Superior temporal gyrus (tissue), 1 donor: Measurements from ENCODE around the gene SLC34A3.

Experiments
- DNase-seq: peaks from one replicate; pipeline ENCODE4 v3.0.0-alpha.2; 2016; ENCODE audit errors: extremely low spot score

Gene SLC34A3

DNA sequence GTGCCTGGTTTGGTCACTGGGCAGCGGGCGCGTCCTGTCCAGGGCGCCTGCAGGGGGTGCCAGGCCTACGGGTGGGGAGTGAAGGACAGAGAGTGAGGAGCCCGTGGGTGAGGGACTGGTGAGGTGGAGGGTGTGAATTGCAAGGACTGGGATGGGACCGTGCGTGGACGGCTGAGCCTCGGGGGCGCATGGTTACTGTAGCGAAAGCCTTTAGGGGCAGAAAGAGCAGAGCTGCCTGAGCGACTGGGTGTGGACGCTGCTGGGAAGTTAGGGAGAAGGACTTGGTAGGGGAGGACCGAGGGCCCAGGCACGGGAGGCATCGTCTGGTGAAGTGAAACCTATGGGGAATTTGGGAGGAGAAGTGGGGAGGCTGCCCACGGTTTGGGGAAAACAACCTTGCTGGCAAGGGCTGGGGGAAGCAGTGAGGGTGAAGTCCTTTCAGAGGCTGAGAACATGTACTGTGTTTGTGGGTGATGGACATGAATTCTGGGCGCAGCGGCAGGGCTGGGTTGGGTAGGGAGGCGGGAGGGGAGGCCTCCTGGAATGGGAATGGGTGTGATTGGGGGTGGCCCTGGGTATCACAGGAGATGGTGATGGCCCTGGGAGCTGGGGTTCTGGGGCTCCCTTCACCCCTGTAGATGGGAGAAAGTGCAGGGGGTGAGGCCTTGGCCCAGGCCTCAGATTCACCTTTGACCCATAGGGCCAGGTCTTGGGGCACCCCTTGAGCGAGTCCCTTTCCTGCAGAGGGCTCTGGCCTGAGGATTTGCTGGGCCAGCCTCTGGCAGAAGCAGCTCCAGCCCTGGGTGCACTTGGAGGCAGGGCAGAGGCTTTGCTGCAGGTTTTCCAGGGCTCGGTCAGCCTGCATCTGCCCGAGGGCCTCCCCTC lies 45.1 kb downstream of the SLC34A3 start:
- no peak for DNase-seq

DNA sequence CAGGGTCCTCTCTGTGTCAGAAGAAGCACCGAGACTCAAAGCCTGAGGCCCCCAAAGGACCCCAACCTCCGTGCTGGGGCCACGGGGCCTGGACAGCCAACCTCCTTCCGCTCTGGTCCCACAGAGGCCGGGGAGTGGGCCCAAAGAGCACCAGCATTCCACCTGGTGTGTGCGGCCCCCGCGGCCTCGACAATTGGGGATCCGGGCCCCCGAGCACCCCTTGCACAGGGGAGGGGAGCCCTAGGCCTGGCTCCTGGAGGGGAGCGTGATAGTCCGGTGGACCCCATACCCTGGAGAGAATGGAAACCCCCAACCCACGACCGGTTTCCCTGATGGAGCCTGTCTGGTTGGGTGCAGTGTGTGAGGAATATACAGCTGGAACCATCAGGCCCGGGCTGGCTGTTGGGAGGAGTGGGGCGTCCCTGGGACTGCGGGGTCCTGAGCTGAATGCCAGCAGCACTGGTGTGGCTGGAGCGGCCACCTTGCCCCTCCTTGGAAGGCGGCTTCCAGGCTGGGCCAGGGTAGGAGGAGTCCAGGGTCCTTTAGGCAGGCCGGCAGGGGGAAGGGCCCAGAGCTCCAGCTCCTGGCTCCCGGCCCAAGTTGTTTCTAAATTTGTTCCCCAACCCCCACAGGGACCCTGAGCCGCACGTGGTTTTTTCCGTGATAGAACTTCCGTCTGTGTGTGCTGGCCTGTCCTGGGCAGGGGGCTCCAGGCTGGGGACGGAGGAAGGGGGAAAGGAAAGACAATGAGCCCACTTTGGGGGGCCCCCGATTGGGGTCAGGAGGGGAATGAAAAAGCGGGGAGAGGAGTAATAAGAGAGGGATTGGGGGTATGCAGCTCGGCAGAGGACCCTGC lies 46.0 kb downstream of the SLC34A3 start:
- no peak for DNase-seq

DNA sequence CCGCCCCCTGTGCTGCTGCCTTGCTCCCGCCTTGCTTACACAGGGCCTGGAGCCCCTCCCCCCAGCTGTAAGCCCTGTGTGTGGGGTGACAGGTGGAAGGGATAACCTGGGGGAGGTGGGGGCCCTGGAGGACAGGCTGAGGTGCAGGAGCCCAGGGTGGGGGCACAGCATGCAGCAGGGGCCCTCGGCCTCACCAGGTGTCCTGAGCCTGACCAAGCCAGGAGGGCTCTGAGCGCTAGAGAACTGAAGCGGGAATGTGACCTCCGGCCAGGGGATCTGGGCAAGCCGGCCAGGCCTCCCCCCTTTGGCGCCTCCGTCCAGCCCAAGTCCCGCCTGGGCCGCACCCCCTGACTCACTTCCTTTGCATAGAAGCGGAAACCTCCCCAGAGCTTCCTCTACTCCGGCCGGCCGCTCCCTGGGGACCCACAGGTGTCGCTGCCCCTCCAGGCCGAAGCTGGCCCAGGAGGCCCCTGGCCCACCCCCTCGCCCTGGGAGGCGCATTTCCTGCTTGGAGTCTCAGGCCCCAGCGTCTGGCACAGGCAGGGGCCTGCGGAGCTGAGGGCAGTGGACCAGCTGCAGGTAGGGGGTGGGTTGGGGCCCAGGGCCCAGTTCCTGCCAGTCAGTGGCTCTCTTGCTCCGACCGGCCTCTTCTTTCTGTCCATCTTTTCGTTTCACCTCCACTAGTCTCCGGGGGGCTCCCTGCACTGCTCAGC lies 46.8 kb downstream of the SLC34A3 start, which contains the start of gene TOR4A:
Gene TOR4A (plus strand): TSS at position 398 of the 713 bp plus-strand sequence. CDS start 964 bp downstream, outside the sequence.
- DNase-seq: no peak

DNA sequence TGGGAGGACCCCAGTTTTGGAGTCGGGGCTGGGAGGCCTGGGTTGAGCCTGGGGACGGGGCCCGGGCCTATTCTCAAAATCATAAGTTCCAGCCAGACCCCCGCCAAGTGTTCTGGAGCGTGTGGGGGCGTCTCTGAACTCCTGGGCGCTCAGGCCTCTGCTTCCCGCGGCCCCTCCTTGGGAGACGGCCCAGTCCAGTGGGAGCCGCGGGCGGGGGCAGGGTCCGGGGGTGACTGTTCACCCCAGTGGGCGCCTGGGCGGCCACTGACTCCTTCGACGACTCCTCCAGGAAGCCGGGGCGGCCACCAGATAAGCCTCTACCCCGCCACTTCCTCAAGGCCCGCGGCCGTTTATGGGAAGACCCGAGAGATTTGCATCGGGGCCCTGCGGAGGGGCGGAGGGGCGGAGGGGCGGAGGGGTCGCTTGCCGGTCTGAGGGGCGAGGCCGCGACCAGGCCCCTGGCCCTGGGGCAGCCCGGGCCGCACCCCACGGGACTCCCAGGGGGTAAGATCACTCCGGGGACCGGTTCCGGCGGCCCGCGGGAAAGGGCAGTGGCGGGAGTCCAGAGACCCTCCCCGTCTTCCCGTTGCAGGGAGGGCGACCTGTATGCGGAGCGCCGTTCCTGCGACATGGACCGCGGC lies 47.5 kb downstream of the SLC34A3 start:
- DNase-seq: no peak

DNA sequence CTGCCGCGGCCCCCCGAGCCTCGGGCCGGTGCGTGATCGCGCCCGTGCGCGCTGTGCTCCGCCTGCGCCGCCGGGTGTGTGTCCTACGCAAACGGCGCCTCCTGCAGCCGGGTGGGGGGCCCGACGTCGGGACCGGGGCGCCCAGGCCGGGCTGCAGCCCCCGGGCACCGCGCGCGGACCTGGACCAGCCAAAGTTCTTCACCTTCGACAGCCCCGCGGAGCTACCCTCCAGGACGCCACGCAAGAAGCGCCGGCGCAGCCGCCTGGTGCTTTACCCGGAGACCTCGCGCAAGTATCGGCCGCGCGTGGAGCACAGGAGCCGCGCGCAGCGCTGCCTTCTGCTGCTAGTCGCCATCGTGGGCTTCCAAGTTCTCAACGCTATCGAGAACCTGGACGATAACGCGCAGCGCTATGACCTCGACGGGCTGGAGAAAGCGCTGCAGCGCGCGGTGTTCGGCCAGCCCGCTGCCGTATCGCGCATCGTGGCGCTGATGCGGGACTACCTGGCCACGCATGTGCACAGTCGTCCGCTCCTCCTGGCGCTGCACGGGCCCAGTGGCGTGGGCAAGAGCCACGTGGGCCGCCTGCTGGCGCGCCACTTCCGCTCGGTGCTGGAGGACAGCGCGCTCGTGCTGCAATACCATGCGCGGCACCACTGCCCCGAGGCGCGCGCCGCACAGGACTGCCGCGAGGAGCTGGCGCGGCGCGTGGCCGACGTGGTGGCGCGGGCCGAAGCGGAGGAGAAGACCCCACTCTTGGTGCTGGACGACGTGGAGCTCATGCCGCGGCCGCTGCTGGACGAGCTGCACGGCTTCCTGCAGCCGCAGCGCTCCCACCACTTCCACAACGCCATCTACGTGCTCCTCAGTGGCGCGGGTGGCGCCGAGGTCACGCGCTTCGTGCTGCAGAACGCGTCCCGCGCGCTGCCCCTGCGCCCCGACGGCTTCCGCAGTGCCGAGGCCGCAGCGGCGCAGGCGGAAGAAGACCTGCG lies 48.3 kb downstream of the SLC34A3 start:
- DNase-seq: no peak

DNA sequence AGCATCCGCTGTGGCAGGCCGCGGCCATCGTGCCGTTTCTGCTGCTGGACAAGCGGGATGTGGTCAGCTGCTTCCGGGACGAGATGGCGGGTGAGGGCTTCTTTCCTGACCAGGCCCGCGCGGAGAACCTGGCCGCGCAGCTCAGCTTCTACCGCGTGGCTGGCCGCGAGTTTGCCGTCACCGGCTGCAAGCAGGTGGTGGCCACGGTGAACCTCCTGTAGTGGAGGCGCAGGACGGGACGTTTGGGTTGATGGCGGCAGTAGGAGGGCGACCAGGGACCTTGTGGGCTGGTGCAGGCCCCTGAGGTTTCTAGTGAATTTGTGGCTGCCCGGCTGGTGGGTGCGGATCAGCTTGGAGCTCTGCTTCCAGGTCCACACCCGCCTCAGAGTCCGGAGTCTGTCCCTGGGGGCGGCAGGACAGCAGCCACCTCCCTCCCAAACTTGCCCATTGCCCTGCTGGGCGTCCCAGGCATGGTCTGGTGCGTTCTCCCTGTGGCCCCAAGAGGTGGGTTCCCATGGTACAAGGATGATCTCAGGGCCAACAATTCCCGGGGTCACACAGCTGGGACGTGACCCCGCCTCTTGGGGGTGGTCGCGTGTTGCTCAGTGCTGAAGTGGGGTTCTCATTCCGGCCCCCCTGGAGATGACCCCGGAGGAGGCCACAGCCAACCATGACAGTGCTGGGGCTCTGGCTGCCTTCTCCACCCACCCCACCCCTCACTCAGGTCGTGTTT lies 49.2 kb downstream of the SLC34A3 start:
- DNase-seq: no peak

DNA sequence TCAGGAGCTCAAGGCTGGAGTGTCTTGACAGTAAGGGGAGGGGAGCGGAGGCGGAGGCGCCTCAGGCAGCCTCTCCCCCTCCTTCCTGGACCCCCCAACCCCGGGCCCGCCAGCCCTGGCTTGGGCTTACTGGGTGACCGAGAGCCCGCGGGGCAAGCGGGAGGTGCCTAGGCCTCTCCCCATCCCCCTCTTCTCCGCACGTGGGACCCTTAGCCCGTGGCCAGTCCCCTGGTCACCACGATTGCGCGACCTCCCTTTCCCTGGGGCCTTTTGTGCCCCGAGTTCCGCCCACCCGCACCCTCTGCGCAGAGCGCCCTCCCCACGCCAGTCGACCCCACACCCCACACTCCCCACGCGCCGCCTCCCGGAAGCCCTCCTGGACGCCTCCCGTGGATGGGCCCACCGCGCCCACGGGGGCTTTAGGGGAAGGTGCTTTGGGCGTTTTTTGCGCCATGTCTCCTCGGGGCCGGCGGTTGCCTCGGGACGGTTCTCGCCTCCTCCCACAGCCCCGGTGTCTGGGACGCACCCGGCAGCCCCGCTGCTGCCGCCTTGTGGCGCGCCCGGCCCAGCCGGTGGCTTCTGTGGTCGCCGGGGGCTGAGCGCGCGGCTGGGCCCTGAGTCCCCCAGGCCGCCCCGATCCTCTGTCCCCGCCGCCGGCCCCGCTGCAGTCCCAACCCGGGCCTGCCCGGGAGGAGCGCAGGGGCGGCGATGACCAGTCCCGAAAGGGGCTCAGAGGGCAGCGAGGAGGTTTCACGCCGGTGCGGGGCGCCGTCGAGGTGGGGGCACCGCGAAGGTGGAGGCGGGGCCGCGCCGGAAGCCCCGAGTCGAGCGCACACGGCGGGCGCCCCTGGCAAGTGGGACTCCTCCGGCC lies 50.0 kb downstream of the SLC34A3 start:
- no peak for DNase-seq

DNA sequence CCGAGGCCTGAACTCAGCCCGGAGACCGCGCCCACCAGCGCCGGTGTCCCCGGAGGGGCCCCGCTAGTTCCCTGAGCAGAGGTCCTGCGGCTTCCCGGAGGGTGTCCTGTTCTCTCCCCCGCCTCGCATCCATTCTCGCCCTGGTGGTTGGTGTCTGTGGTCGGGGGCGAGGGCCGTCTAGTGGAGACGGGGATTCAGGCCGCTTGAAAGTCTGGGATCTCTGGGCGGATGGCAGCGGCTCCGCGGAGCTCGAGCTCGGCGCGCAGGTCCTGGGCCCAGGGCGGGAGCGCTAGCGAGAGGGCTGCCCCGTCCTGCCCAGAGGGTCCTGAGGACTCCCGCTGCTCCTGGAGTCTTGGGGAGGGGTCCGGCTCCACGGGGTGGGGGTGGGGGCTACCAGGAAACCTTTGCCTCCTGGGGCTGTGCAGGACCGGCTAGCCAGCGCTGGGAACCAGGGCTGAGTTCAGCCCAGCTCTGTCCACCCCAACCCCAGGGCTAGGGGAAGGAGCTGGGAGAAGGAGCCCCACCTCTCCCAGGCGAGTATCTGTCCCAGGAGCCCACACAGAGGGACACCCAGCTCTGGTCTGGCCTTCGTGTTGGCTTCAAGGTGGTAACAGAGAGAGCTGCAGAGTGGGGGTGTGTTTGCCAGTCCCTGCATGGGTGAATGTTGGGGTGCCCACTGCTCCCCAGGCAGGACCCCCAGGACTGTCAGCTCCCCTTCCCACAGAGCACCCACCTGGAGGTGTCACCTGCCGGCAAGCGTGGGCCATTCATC lies 50.8 kb downstream of the SLC34A3 start:
- DNase-seq: no peak
